K562 (cell line): ENCODE measurements around the gene ST6GALNAC6. TPM values are rescaled to one million over a fixed set of nuclear protein-coding genes. Genes with fewer than 3 reads are reported as not detected.

Source experiments
- EP400 ChIP-seq: fragments of 450-650 bp; IDR thresholded peaks from 2 replicates; pipeline ENCODE4 v1.6.1; 2017; ENCODE audit warnings: antibody characterized with exemption, mild to moderate bottlenecking, moderate library complexity
- ERF ChIP-seq: fragments of 450-650 bp; formaldehyde crosslinking; IDR thresholded peaks from 2 replicates; pipeline ENCODE4 v1.4.0; 2020; ENCODE audit warnings: mild to moderate bottlenecking, mixed read lengths
- ETS2 ChIP-seq: IDR thresholded peaks from 2 replicates; pipeline ENCODE4 v1.6.1; 2016; ENCODE audit warnings: borderline replicate concordance, missing genetic modification characterization, mild to moderate bottlenecking, moderate library complexity, missing compliant biosample characterization; ENCODE audit not compliant: poor library complexity, severe bottlenecking
- HNRNPK ChIP-seq: fragments of 200-400 bp; formaldehyde crosslinking; IDR thresholded peaks from one replicate; pipeline ENCODE4 v1.6.1; 2018; ENCODE audit warnings: mild to moderate bottlenecking, low read depth, low read length; ENCODE audit not compliant: poor library complexity, severe bottlenecking
- HNRNPLL ChIP-seq: fragments of 200-400 bp; formaldehyde crosslinking; IDR thresholded peaks from 2 replicates; pipeline ENCODE4 v1.6.1; 2017; ENCODE audit warnings: low read length, low read depth, mild to moderate bottlenecking; ENCODE audit not compliant: poor library complexity, severe bottlenecking
- NBN ChIP-seq: fragments of 450-650 bp; IDR thresholded peaks from 2 replicates; pipeline ENCODE4 v1.6.1; 2016; ENCODE audit warnings: low read depth, mild to moderate bottlenecking
- NR2C2 ChIP-seq, 2 experiments: fragments of 200-800 bp in 1 of 2; sonication (Bioruptor generic) in 1 of 2; sonication (generic) in 1 of 2; formaldehyde crosslinking in 1 of 2; IDR thresholded peaks; 2 replicates each; pipeline versions ENCODE4 v1.6.1 to v1.8.0; 2016 to 2022; ENCODE audit warnings: mild to moderate bottlenecking in 1 of 2, missing compliant biosample characterization in 1 of 2, missing genetic modification characterization in 1 of 2, missing genetic modification reagents in 1 of 2
- NUFIP1 ChIP-seq: fragments of 450-650 bp; IDR thresholded peaks from 2 replicates; pipeline ENCODE4 v1.6.1; 2018; ENCODE audit not compliant: partially characterized antibody
- TOE1 ChIP-seq, 2 experiments: fragments of 450-650 bp in 1 of 2; sonication (generic) in 1 of 2; formaldehyde crosslinking in 1 of 2; IDR thresholded peaks; 2 replicates each; pipeline versions ENCODE4 v1.7.1 to v1.8.0; 2016 to 2022; ENCODE audit warnings: borderline replicate concordance in 2 of 2, mild to moderate bottlenecking in 2 of 2, antibody characterized with exemption in 1 of 2, inconsistent platforms in 1 of 2, low read depth in 1 of 2, missing genetic modification reagents in 1 of 2, moderate library complexity in 1 of 2
- ZNF197 ChIP-seq: fragments of 200-800 bp; sonication (Bioruptor generic); IDR thresholded peaks from 2 replicates; pipeline ENCODE4 v1.6.1; 2016; ENCODE audit warnings: low read depth, missing genetic modification characterization, missing compliant biosample characterization
- ZNF3 ChIP-seq: fragments of 250-450 bp; sonication (Bioruptor Pico); IDR thresholded peaks from 2 replicates; pipeline ENCODE4 v1.5.0; 2021; ENCODE audit warnings: mild to moderate bottlenecking, moderate library complexity
- ZNF347 ChIP-seq: fragments of 450-650 bp; formaldehyde crosslinking; IDR thresholded peaks from 2 replicates; pipeline ENCODE4 v1.4.0; 2020; ENCODE audit warnings: low read depth, mild to moderate bottlenecking, moderate library complexity
- ZNF57 ChIP-seq: fragments of 450-650 bp; formaldehyde crosslinking; IDR thresholded peaks from 2 replicates; pipeline ENCODE4 v1.4.0; 2020; ENCODE audit warnings: mild to moderate bottlenecking, moderate library complexity
- ZNF778 ChIP-seq: fragments of 450-650 bp; formaldehyde crosslinking; IDR thresholded peaks from 2 replicates; pipeline ENCODE4 v1.4.0; 2020; ENCODE audit warnings: mild to moderate bottlenecking, moderate library complexity
- polyA plus RNA-seq, 8 experiments: library from polyadenylated mRNA; depleted of rRNA in 4 of 8; stranded (reverse) in 5 of 8; unstranded in 3 of 8; fragments of >200 nt; fragmentation: Nextera tagmentation in 2 of 8; fragmentation: Illumina TruSeq in 1 of 8; extraction: Ambion mirVana in 2 of 8; extraction: Trizol in 1 of 8; gene quantifications; 2 replicates each; pipeline versions ENCODE4 v1.2.1 to v1.2.3, GENCODE V29; 2011 to 2014; ENCODE audit warnings: inconsistent platforms in 1 of 8, missing spikeins in 1 of 8
- total RNA-seq, 7 experiments: library from RNA; depleted of rRNA in 6 of 7; stranded (reverse); fragments of >200 nt in 6 of 7; fragmentation: Illumina TruSeq in 2 of 7; extraction: Trizol in 2 of 7; gene quantifications; 2 replicates each; pipeline versions ENCODE4 v1.2.1 to v1.2.3, GENCODE V29; 2011 to 2021; ENCODE audit warnings: low replicate concordance in 1 of 7
- TF ChIP-seq, protein P1 (sequence below): fragments of 250-450 bp; sonication (Bioruptor Pico); IDR thresholded peaks from 2 replicates; pipeline ENCODE4 v1.4.0; 2020; ENCODE audit warnings: mild to moderate bottlenecking, moderate library complexity
- TF ChIP-seq, protein P2 (sequence below): IDR thresholded peaks from 2 replicates; pipeline ENCODE4 v1.6.1; 2011; ENCODE audit not compliant: insufficient read length; ENCODE audit errors: extremely low read depth
- TF ChIP-seq, protein P3 (sequence below): fragments of 250-450 bp; sonication (Bioruptor Pico); IDR thresholded peaks from 2 replicates; pipeline ENCODE4 v1.5.1; 2021; ENCODE audit warnings: mild to moderate bottlenecking
- TF ChIP-seq, protein P4 (sequence below), 2 experiments: fragments of 450-650 bp; IDR thresholded peaks; 2 replicates each; pipeline ENCODE4 v1.6.1; 2016

The ST6GALNAC6 gene
- total and polyA plus RNA-seq, 9 of the 15 experiments (the other 6 are each of a cell fraction or from before 2014, with no cell fraction given): 0.13 to 23.0 (median 14.5) TPM

DNA sequence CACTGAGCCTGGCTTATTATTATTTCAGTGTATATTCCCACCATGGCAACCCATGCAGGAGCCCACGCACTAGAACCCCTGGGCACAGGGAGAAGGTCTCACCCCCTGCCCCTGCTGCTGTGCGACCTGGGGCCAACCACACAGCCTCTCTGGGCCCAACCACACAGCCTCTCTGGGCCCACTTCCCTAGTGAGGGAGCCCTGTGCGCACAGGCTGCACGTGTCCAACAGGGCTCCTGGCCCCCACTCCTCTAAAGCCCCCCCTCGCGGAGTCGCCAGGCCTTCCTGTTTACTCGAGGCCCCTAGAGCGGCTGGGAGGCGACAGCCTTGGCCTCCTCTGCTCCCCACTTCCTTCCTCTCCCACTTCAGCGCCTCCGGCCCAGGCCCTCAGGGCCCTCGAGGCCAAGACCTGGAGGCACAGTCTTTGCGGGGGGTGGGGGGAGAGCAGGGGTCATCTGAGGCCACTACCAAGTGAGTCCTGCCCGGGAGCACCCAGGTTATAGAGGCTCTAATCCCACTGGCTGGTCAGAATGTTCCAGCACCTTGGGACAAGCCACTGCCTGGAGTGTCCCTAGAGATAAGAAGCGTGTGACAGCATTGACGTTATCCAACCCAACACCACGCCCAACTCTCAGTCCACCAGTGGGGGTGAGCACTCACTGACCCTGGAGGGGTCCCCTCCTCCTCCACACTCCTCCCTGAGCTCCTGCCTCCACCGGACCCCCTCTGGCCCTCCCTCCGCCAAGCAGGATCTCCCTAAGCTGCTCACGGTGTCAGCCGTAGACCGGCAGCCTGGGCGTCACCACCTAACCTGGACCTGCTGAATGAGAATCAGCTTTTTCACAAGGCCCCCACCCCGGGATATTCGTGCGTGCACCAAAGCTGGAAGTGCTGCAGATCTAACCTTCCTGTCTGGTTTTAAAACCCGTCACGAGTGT lies 37.1 kb downstream of the ST6GALNAC6 start (continued):
- TF ChIP-seq, protein P1, sequence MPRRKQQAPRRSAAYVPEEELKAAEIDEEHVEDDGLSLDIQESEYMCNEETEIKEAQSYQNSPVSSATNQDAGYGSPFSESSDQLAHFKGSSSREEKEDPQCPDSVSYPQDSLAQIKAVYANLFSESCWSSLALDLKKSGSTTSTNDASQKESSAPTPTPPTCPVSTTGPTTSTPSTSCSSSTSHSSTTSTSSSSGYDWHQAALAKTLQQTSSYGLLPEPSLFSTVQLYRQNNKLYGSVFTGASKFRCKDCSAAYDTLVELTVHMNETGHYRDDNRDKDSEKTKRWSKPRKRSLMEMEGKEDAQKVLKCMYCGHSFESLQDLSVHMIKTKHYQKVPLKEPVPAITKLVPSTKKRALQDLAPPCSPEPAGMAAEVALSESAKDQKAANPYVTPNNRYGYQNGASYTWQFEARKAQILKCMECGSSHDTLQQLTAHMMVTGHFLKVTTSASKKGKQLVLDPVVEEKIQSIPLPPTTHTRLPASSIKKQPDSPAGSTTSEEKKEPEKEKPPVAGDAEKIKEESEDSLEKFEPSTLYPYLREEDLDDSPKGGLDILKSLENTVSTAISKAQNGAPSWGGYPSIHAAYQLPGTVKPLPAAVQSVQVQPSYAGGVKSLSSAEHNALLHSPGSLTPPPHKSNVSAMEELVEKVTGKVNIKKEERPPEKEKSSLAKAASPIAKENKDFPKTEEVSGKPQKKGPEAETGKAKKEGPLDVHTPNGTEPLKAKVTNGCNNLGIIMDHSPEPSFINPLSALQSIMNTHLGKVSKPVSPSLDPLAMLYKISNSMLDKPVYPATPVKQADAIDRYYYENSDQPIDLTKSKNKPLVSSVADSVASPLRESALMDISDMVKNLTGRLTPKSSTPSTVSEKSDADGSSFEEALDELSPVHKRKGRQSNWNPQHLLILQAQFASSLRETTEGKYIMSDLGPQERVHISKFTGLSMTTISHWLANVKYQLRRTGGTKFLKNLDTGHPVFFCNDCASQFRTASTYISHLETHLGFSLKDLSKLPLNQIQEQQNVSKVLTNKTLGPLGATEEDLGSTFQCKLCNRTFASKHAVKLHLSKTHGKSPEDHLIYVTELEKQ: no peak
- TF ChIP-seq ZNF197 (CRISPR knock-in tag) (no peak), HNRNPK (no peak), ZNF57 (0 out of 2 replicates have a peak, but pooled peaks have one; percentile 6), NBN (peak; percentile 91), HNRNPLL (no peak), NUFIP1 (no peak), ZNF778 (no peak), TOE1 (IDR thresholded peaks at IDR 0.05; ENCODE audit: borderline replicate concordance) (peak; percentile 80; the same call in 1 of the 2 replicates), TOE1 (CRISPR knock-in tag; IDR thresholded peaks at IDR 0.05; ENCODE audit: borderline replicate concordance, low read depth) (0 out of 2 replicates have a peak, but pooled peaks have one; percentile 25), EP400 (no peak), ZNF3 (CRISPR knock-in tag) (no peak), NR2C2 (CRISPR knock-in tag; IDR thresholded peaks at IDR 0.05) (no peak), NR2C2 (tag; IDR thresholded peaks at IDR 0.05) (peak; percentile 92), ETS2 (tag) (no peak), ERF (CRISPR knock-in tag) (peak; percentile 25; the same call in 1 of the 2 replicates), ZNF347 (CRISPR knock-in tag) (no peak)
- TF ChIP-seq, protein P2, sequence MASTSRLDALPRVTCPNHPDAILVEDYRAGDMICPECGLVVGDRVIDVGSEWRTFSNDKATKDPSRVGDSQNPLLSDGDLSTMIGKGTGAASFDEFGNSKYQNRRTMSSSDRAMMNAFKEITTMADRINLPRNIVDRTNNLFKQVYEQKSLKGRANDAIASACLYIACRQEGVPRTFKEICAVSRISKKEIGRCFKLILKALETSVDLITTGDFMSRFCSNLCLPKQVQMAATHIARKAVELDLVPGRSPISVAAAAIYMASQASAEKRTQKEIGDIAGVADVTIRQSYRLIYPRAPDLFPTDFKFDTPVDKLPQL: no peak
- TF ChIP-seq, protein P3, sequence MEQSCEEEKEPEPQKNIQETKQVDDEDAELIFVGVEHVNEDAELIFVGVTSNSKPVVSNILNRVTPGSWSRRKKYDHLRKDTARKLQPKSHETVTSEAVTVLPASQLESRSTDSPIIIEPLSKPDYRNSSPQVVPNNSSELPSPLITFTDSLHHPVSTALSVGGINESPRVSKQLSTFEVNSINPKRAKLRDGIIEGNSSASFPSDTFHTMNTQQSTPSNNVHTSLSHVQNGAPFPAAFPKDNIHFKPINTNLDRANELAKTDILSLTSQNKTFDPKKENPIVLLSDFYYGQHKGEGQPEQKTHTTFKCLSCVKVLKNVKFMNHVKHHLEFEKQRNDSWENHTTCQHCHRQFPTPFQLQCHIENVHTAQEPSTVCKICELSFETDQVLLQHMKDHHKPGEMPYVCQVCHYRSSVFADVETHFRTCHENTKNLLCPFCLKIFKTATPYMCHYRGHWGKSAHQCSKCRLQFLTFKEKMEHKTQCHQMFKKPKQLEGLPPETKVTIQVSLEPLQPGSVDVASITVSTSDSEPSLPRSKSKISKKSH (CRISPR knock-in tag): no peak
- TF ChIP-seq, protein P4, sequence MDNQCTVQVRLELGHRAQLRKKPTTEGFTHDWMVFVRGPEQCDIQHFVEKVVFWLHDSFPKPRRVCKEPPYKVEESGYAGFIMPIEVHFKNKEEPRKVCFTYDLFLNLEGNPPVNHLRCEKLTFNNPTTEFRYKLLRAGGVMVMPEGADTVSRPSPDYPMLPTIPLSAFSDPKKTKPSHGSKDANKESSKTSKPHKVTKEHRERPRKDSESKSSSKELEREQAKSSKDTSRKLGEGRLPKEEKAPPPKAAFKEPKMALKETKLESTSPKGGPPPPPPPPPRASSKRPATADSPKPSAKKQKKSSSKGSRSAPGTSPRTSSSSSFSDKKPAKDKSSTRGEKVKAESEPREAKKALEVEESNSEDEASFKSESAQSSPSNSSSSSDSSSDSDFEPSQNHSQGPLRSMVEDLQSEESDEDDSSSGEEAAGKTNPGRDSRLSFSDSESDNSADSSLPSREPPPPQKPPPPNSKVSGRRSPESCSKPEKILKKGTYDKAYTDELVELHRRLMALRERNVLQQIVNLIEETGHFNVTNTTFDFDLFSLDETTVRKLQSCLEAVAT (IDR thresholded peaks at IDR 0.05): peak in 1 of 2 experiments; percentile 25; a peak in 2 of 4 replicates
